Activated CD4-positive, alpha-beta T cell treated with anti-CD3 and anti-CD28 coated beads, Interleukin-2, amount 50 U/mL, for 4 hours (primary cell): ENCODE data around the gene MTA2.
"Not testable (repeated sequence)": the region's sequence is repeated elsewhere in the genome, so short reads cannot be mapped to it uniquely, and the experiment has no call there.

Experiments
- DNase-seq, 2 experiments: peaks; one replicate each; pipeline ENCODE4 v3.0.0-alpha.2; 2020

The MTA2 gene

GRCh38 chr11:62592146-62592815, 9.4 kb downstream of the MTA2 start:
- DNase-seq, result no peak

GRCh38 chr11:62591448-62592145, 10.1 kb downstream of the MTA2 start, which contains the start of gene TUT1:
Gene TUT1 (minus strand): TSS chr11:62591523. CDS start chr11:62591485, 38 bp downstream.
- peak; percentile 93 to 94 for DNase-seq

- peak; percentile 26 for DNase-seq
Measured at GRCh38 chr11:62588966-62589637, 12.6 kb downstream of the MTA2 start.

- DNase-seq, result not testable (repeated sequence)
Measured at GRCh38 chr11:62585356-62585755, 16.3 kb downstream of the MTA2 start.

- not testable (repeated sequence) for DNase-seq
Measured at GRCh38 chr11:62581735-62582134, 19.9 kb downstream of the MTA2 start.

GRCh38 chr11:62580959-62581715, 20.5 kb downstream of the MTA2 start:
- no peak for DNase-seq

GRCh38 chr11:62579252-62579651, 22.4 kb downstream of the MTA2 start:
- DNase-seq, result no peak

GRCh38 chr11:62578541-62578940, 23.1 kb downstream of the MTA2 start:
- no peak for DNase-seq

GRCh38 chr11:62577046-62577714, 24.5 kb downstream of the MTA2 start:
- DNase-seq, result no peak

- no peak for DNase-seq
Measured at GRCh38 chr11:62575837-62576236, 25.8 kb downstream of the MTA2 start.

- no peak for DNase-seq
Measured at GRCh38 chr11:62575156-62575555, 26.5 kb downstream of the MTA2 start.

- DNase-seq, result no peak
Measured at GRCh38 chr11:62574363-62575071, 27.1 kb downstream of the MTA2 start.

GRCh38 chr11:62573592-62574362, 27.9 kb downstream of the MTA2 start, which contains the start of gene EEF1G:
Gene EEF1G (minus strand): TSS chr11:62573891. CDS start chr11:62573842, 49 bp downstream.
- DNase-seq, result peak; percentile 97

- peak in 1 of 2 experiments; percentile 21 for DNase-seq
Measured at GRCh38 chr11:62573006-62573591, 28.6 kb downstream of the MTA2 start.

GRCh38 chr11:62572431-62572830, 29.2 kb downstream of the MTA2 start:
- DNase-seq, result no peak

GRCh38 chr11:62571493-62571892, 30.2 kb downstream of the MTA2 start:
- not testable (repeated sequence) for DNase-seq

- not testable (repeated sequence) for DNase-seq
Measured at GRCh38 chr11:62570903-62571302, 30.8 kb downstream of the MTA2 start.

- no peak for DNase-seq
Measured at GRCh38 chr11:62569611-62570010, 32.1 kb downstream of the MTA2 start.

GRCh38 chr11:62567018-62567633, 34.5 kb downstream of the MTA2 start:
- no peak for DNase-seq

- DNase-seq, result no peak
Measured at GRCh38 chr11:62566247-62566646, 35.4 kb downstream of the MTA2 start.
